ENCODE measurements around the gene ITPR3. TPM values are rescaled to one million over a fixed set of nuclear protein-coding genes. Genes with fewer than 3 reads are reported as not detected.

The ITPR3 gene
- total and polyA plus RNA-seq, 2 of the 13 experiments (the other 11 are each of a cell fraction or from before 2014, with no cell fraction given): 3.8 to 21.4 TPM

DNA sequence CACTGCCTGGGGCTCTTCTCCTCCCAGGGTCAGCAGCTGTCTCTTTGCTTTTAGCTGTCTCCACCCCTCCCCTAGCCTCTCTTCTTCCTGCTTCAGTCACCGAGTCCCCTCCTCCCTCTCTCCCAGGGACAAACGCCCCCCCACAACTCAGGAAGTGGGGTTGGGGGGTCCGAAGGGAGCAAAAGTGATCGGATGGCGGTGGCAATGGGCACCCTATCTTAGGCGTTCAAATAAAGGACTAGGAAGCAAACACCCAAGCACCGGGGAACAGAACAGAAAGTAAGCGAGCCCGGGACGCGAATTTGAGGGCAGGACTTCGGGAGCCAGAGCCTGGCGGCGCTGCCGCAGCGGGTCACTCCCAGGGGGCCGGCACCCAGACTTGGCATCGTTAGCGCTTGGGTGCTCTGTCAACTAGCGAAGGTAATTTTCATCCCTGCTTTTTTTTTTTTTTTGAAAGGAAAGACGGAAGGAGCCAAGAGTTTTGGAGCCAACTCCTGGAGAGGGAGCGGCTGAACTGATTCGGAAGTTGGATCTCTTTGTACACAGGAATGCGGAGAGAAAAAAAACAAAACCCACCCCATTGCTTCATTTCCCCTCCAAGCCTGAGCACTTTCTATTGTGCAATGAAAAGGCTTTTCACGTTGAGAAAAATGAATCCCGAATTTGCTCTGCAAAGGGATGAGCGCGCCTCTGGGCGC, 815 bp upstream of the ITPR3 start (continued):
- TF ChIP-seq, protein P1, sequence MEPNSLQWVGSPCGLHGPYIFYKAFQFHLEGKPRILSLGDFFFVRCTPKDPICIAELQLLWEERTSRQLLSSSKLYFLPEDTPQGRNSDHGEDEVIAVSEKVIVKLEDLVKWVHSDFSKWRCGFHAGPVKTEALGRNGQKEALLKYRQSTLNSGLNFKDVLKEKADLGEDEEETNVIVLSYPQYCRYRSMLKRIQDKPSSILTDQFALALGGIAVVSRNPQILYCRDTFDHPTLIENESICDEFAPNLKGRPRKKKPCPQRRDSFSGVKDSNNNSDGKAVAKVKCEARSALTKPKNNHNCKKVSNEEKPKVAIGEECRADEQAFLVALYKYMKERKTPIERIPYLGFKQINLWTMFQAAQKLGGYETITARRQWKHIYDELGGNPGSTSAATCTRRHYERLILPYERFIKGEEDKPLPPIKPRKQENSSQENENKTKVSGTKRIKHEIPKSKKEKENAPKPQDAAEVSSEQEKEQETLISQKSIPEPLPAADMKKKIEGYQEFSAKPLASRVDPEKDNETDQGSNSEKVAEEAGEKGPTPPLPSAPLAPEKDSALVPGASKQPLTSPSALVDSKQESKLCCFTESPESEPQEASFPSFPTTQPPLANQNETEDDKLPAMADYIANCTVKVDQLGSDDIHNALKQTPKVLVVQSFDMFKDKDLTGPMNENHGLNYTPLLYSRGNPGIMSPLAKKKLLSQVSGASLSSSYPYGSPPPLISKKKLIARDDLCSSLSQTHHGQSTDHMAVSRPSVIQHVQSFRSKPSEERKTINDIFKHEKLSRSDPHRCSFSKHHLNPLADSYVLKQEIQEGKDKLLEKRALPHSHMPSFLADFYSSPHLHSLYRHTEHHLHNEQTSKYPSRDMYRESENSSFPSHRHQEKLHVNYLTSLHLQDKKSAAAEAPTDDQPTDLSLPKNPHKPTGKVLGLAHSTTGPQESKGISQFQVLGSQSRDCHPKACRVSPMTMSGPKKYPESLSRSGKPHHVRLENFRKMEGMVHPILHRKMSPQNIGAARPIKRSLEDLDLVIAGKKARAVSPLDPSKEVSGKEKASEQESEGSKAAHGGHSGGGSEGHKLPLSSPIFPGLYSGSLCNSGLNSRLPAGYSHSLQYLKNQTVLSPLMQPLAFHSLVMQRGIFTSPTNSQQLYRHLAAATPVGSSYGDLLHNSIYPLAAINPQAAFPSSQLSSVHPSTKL (CRISPR knock-in tag; IDR thresholded peaks at IDR 0.05): no peak
- TF ChIP-seq SAP130 (CRISPR knock-in tag; IDR thresholded peaks at IDR 0.05; ENCODE audit: low read depth) (peak; percentile 43; the same call in 1 of the 2 replicates), GABPA (IDR thresholded peaks at IDR 0.05; ENCODE audit: low read depth, low read length) (no peak), GABPA (CRISPR knock-in tag; IDR thresholded peaks at IDR 0.05; ENCODE audit: low read depth) (peak; percentile 27; the same call in 1 of the 2 replicates), FOSL2 (CRISPR knock-in tag; IDR thresholded peaks at IDR 0.05) (0 out of 2 replicates have a peak, but pooled peaks have one; percentile 4), RFX3 (CRISPR knock-in tag; IDR thresholded peaks at IDR 0.05) (no peak), RFX1 (IDR thresholded peaks at IDR 0.05) (no peak), HNRNPLL (IDR thresholded peaks at IDR 0.05; ENCODE audit: low read depth, low read length, poor library complexity, severe bottlenecking) (peak; percentile 0), PAXIP1 (CRISPR knock-in tag; conservative IDR thresholded peaks at IDR 0.05) (0 out of 2 replicates have a peak, but pooled peaks have one; percentile 18), ELF1 (CRISPR knock-in tag; IDR thresholded peaks at IDR 0.05) (peak; percentile 48; the same call in 1 of the 2 replicates)
- TF ChIP-seq, protein P2, sequence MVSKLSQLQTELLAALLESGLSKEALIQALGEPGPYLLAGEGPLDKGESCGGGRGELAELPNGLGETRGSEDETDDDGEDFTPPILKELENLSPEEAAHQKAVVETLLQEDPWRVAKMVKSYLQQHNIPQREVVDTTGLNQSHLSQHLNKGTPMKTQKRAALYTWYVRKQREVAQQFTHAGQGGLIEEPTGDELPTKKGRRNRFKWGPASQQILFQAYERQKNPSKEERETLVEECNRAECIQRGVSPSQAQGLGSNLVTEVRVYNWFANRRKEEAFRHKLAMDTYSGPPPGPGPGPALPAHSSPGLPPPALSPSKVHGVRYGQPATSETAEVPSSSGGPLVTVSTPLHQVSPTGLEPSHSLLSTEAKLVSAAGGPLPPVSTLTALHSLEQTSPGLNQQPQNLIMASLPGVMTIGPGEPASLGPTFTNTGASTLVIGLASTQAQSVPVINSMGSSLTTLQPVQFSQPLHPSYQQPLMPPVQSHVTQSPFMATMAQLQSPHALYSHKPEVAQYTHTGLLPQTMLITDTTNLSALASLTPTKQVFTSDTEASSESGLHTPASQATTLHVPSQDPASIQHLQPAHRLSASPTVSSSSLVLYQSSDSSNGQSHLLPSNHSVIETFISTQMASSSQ (IDR thresholded peaks at IDR 0.05; ENCODE audit: low read depth): no peak
- TF ChIP-seq, protein P2 (CRISPR knock-in tag; IDR thresholded peaks at IDR 0.05; ENCODE audit: borderline replicate concordance): 0 out of 2 replicates have a peak, but pooled peaks have one; percentile 31
- TF ChIP-seq, protein P3, sequence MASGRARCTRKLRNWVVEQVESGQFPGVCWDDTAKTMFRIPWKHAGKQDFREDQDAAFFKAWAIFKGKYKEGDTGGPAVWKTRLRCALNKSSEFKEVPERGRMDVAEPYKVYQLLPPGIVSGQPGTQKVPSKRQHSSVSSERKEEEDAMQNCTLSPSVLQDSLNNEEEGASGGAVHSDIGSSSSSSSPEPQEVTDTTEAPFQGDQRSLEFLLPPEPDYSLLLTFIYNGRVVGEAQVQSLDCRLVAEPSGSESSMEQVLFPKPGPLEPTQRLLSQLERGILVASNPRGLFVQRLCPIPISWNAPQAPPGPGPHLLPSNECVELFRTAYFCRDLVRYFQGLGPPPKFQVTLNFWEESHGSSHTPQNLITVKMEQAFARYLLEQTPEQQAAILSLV (CRISPR knock-in tag; IDR thresholded peaks at IDR 0.05; ENCODE audit: borderline replicate concordance): no peak
- TF ChIP-seq, protein P4, sequence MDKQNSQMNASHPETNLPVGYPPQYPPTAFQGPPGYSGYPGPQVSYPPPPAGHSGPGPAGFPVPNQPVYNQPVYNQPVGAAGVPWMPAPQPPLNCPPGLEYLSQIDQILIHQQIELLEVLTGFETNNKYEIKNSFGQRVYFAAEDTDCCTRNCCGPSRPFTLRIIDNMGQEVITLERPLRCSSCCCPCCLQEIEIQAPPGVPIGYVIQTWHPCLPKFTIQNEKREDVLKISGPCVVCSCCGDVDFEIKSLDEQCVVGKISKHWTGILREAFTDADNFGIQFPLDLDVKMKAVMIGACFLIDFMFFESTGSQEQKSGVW (CRISPR knock-in tag; IDR thresholded peaks at IDR 0.05; ENCODE audit: borderline replicate concordance): no peak

All from HepG2 (cell line).